ENCODE results near the gene ROMO1.

ROMO1 gene

GRCh38 chr20:35663516-35664465, 35.4 kb upstream of the ROMO1 start:
- peak; percentile 24 for DNase-seq (ENCODE audit: low read depth, low spot score)

GRCh38 chr20:35664466-35665206, 34.6 kb upstream of the ROMO1 start, which contains the start of the genes CPNE1 and RBM12:
CPNE1 (minus strand) TSS chr20:35664900; CDS start chr20:35632923, 31,977 bp downstream.
RBM12 (minus strand) TSS chr20:35664900; CDS start chr20:35655322, 9,578 bp downstream.
- H3K4me3 ChIP-seq (ENCODE audit: low read depth, low read length) = peak within 1 kb of the TSS; percentile 89
- DNase-seq (ENCODE audit: low read depth, low spot score) = peak; percentile 93
- no peak for TF ChIP-seq CTCF (IDR thresholded peaks at IDR 0.05; ENCODE audit: low read depth, low read length)
- in situ Hi-C loops (cut with HindIII; ENCODE audit: low sequenced_read_pairs) = no loop called here

More at GRCh38 chr20:35663516-35664465, 35.4 kb upstream of the ROMO1 start:
- no peak for TF ChIP-seq CTCF (IDR thresholded peaks at IDR 0.05; ENCODE audit: low read depth, low read length)
- in situ Hi-C loops (cut with HindIII; ENCODE audit: low sequenced_read_pairs) = no loop called here
- H3K4me3 ChIP-seq (ENCODE audit: low read depth, low read length) = peak overlapping the region; percentile 89

GRCh38 chr20:35665949-35666288, 33.3 kb upstream of the ROMO1 start:
- H3K4me3 ChIP-seq (ENCODE audit: low read depth, low read length) = no peak overlapping the region
- in situ Hi-C loops (cut with HindIII; ENCODE audit: low sequenced_read_pairs) = no loop called here
- no peak for TF ChIP-seq CTCF (IDR thresholded peaks at IDR 0.05; ENCODE audit: low read depth, low read length)
- no peak for DNase-seq (ENCODE audit: low read depth, low spot score)

GRCh38 chr20:35669221-35669620, 30.0 kb upstream of the ROMO1 start:
- no peak for DNase-seq (ENCODE audit: low read depth, low spot score)
- no peak for TF ChIP-seq CTCF (IDR thresholded peaks at IDR 0.05; ENCODE audit: low read depth, low read length)
- in situ Hi-C loops (cut with HindIII; ENCODE audit: low sequenced_read_pairs) = no loop called here
- no peak overlapping the region for H3K4me3 ChIP-seq (ENCODE audit: low read depth, low read length)

GRCh38 chr20:35669681-35670080, 29.5 kb upstream of the ROMO1 start:
- no peak overlapping the region for H3K4me3 ChIP-seq (ENCODE audit: low read depth, low read length)
- in situ Hi-C loops (cut with HindIII; ENCODE audit: low sequenced_read_pairs) = no loop called here
- TF ChIP-seq CTCF (IDR thresholded peaks at IDR 0.05; ENCODE audit: low read depth, low read length) = no peak

GRCh38 chr20:35673884-35674283, 25.3 kb upstream of the ROMO1 start:
- in situ Hi-C loops (cut with HindIII; ENCODE audit: low sequenced_read_pairs) = no loop called here
- no peak overlapping the region for H3K4me3 ChIP-seq (ENCODE audit: low read depth, low read length)
- no peak for DNase-seq (ENCODE audit: low read depth, low spot score)
- no peak for TF ChIP-seq CTCF (IDR thresholded peaks at IDR 0.05; ENCODE audit: low read depth, low read length)

More at GRCh38 chr20:35669681-35670080, 29.5 kb upstream of the ROMO1 start:
- no peak for DNase-seq (ENCODE audit: low read depth, low spot score)
